ENCODE results near the gene BCAP29. TPM values are rescaled to one million over a fixed set of nuclear protein-coding genes. Genes with fewer than 3 reads are reported as not detected.

Gene BCAP29
- total and polyA plus RNA-seq, 8 donors, result 15.2 to 27.6 (median 19.5) TPM

- Histone ChIP-seq H3K4me3 (no peak overlapping the region), H3K36me3 (no peaks in the 10 kb centered on the region), H3K27ac (no peak overlapping the region), H3K27me3 (no peaks in the 10 kb centered on the region), H3K9me3 (no peaks in the 10 kb centered on the region), H3K4me1 (no peaks in the 10 kb centered on the region)
- ATAC-seq, result no peak
- WGBS, 2 donors, result 82 to 86% methylated on average over 4 of the region's 4 CpGs
- TF ChIP-seq CTCF (IDR thresholded peaks at IDR 0.05), result no peak
- no peak for FAIRE-seq
- intact Hi-C loops (cut with DNase I), result no loop called here
- DNase-seq, result no peak
Measured at GRCh38 chr7:107668296-107668695, 88.2 kb downstream of the BCAP29 start.

Other genes starting within 250 kb of the BCAP29 start
- gene GPR22, start 110.2 kb upstream of the BCAP29 start, total RNA-seq, result not detected
- under 1 TPM in 1 of 2 donors, not detected in 1; 0.12 TPM for gene GPR22, start 110.2 kb upstream of the BCAP29 start, polyA plus RNA-seq
- gene COG5, start 16.3 kb upstream of the BCAP29 start, total RNA-seq, result 10 to 100 TPM; 25.2 to 34.7 (median 26.8) TPM
- gene COG5, start 16.3 kb upstream of the BCAP29 start, polyA plus RNA-seq, result 1 to 10 TPM; 4.1 to 6.6 TPM
- gene DUS4L, start 16.3 kb upstream of the BCAP29 start, total RNA-seq, result 1 to 10 TPM; 2.1 to 3.5 (median 2.6) TPM
- 1 to 10 TPM; 1.5 to 5.0 TPM for gene DUS4L, start 16.3 kb upstream of the BCAP29 start, polyA plus RNA-seq
- gene SLC26A4, start 80.6 kb downstream of the BCAP29 start, total RNA-seq, result 1 to 10 TPM in 1 of 6 donors, under 1 TPM in 5; 0.15 to 1.0 (median 0.44) TPM
- 1 to 10 TPM in 1 of 2 donors, under 1 TPM in 1; 0.72 to 2.0 TPM for gene SLC26A4, start 80.6 kb downstream of the BCAP29 start, polyA plus RNA-seq
- 10 to 100 TPM in 5 of 6 donors, 1 to 10 TPM in 1; 9.4 to 15.3 (median 11.1) TPM for gene CBLL1, start 163.9 kb downstream of the BCAP29 start, total RNA-seq
- 1 to 10 TPM; 3.5 to 5.4 TPM for gene CBLL1, start 163.9 kb downstream of the BCAP29 start, polyA plus RNA-seq
- 1 to 10 TPM in 1 of 6 donors, under 1 TPM in 1, not detected in 4; 0.23 to 1.1 TPM for gene SLC26A3, start 223.0 kb downstream of the BCAP29 start, total RNA-seq
- under 1 TPM in 1 of 2 donors, not detected in 1; 0.34 TPM for gene SLC26A3, start 223.0 kb downstream of the BCAP29 start, polyA plus RNA-seq

Measured in pancreas (tissue), 10 donors.